Left renal pelvis (tissue), 4 donors: ENCODE data around the gene EVI5. TPM values are rescaled to one million over a fixed set of nuclear protein-coding genes. Genes with fewer than 3 reads are reported as not detected.

Source experiments
- DNase-seq, 4 donors: peaks; one replicate each; pipeline ENCODE4 v3.0.0-alpha.2; 2013; ENCODE audit warnings: low read depth in 4 of 4, low spot score in 3 of 4
- polyA plus RNA-seq, 4 donors: library from polyadenylated mRNA; unstranded; fragments of 120-200 nt; gene quantifications; one replicate each; pipeline ENCODE4 v1.2.1, GENCODE V29; 2013; ENCODE audit not compliant: insufficient read length in 4 of 4

Gene EVI5
- polyA plus RNA-seq, 4 donors = 18.1 to 24.0 (median 21.5) TPM

- DNase-seq = no peak
These were observed 296.1 kb downstream of the EVI5 start for GRCh38 chr1:92488832-92489231.

- DNase-seq = no peak
These were observed 296.5 kb downstream of the EVI5 start for GRCh38 chr1:92488416-92488815.

DNA sequence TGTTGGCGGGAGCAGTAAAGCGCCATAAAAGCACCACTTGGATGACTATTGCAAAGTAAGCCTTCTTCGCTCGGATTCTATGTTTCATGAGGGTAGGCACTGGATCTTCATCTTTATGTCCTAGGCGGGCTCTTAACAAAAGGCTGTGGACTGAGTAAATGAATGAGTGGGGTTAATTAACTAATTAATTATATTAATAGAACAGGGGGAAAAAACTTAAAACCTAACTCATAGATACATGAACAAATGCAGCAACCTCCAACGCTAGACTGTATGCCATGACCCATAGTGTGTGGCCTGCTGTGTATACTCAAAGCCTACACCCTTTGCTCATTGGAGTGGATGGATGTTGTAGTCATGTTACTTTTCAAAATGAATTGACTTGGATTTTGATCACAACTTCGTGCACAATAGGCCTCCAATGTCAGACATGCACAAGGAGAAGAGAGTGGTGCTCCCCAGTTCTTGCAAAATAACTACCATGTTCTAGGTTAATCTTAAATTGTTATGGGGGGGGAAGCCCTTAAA, 297.8 kb downstream of the EVI5 start:
- DNase-seq = no peak

GRCh38 chr1:92486251-92487077, 298.4 kb downstream of the EVI5 start, which contains the start of gene GFI1:
GFI1 (minus strand) TSS chr1:92486925; CDS start chr1:92483487, 3,438 bp downstream.
- DNase-seq = no peak

DNA sequence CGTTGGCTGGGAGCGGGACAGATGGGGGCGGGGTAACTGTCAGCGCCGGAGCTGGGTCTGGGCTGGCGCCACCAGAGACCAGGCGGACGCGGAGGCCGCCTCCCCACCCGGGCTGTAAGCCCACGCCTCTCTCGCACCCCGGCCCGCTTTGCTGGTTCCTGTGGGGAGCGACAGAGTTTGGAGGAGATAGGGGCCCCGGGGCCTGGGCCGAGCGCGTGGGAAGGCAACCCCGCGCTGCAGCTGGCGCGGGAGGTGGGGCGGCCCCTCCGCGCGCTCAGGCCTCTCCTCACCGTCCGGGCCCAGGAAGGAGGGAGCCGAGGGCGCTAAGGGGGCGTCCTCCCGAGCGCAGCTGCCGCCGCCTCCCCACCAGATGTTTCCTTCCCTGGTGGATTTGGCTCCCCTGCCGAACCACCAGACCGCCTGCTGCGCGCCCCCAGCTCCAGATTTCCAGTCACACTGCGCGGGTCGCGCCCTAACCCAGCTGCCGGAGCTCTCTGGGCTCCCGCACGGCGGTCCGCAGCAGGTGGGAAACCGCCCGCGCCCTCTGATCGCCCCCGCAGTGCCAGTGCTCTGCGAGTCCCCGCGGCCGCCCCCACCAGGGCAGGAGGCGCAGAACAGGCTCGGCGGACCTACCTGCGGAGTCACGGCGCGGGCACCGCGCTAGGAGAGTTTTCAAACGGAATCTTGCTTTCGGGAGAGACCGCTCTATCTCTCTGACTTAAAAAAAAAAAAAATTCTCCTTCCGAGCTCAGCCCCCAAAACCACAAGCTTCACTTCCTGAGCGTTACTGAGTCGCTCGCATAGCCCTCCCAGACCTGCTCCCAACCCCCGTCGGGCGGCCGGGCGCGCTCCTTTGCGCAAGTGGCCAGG, 299.3 kb downstream of the EVI5 start:
- no peak for DNase-seq

- DNase-seq = no peak
These were observed 300.2 kb downstream of the EVI5 start for GRCh38 chr1:92484472-92485380.

GRCh38 chr1:92483610-92484471, 301.1 kb downstream of the EVI5 start:
- DNase-seq = no peak

DNA sequence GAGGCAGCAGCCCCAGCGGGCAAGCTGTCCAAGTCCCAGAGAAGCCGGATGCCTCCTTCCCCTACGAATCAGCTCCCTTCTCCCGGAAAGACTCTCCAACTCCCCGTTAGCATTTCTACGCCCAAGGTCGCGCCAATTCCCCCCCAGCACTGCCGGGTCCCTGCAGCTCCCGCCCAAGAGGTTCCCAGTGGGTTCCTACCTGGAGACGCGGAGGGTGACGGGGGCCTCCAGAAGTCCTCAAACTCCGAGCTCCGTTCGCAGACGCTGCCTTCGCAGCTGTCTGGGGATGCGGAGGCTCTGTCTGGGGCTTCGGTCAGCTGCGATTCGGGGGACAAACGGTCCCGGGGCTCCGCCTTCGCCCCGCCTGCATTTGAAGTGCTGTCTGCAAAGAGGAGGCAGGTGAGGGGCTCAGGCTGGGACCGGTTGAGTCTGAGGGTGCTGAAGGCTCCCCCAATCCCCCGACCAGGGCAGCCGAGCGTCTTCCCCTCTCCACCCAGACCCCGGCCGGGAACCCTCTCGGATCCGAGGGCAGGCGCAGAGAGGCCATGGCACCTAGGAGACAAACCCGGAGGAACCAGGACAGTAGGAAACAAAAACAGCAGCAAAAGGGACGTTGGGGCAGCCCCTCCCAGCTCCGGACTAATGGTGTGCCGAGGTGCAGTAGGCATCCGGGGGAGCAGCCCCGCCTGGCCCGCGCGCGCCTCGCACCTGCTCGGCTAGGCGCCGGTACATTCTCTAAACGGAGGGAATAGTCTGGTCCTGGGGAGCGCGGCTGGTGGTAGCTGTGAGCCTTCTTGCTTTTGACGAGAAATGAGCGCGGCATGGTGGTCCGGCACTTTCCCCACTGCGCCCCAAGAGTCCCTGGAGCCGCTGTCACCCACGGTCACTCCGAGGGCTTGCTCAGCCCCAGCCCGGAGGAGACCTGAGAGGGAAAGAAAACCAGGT, 302.0 kb downstream of the EVI5 start:
- no peak for DNase-seq

DNA sequence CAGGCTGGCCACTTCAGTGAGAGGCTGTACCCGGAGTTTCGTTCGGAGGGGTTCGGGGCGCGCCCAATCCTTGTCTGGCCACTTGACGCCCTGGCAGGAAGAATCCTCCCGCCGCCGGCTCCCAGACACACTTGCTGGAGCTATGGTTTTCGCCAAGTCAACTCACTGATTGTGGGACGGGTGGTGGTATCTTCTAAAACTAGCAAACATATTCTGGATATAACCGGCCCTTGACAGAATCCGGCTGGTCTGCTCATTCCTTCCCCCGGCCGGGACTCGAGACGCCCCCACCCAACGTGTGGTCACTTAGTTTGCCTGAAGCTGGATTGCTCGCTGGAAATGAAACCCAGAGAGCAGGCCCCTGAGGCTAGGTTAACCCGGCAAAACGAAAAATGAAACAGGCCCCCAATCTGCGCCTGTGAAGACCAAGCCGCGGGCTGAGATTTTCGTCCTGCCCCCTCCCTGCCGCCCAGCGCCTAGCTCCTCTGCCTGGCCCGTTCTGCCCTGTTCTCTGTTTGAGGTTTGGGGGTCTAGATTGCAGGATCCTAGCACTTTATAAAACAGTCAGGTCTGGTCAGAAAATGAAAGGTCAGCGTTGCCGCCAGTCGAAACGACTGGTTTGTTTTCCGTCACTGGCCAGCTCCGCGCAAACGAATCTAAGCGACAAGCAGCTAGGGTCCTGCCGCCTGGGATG, 302.8 kb downstream of the EVI5 start:
- no peak for DNase-seq

DNA sequence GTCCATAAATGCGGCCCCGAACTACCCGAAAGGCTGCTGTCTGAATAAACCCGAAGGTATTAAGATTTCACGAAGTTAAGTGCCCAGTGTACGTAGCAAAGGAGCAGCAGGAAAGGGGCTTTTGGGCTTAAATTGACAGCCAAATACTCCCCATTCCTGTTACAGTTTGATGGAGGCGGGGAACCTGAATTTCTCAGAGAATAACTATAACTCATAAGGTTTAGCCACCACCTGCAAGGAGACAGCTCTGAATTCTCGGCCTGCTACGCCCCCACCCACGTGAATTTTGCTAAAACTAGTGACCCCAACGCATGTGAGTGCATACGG, 303.3 kb downstream of the EVI5 start:
- no peak for DNase-seq

DNA sequence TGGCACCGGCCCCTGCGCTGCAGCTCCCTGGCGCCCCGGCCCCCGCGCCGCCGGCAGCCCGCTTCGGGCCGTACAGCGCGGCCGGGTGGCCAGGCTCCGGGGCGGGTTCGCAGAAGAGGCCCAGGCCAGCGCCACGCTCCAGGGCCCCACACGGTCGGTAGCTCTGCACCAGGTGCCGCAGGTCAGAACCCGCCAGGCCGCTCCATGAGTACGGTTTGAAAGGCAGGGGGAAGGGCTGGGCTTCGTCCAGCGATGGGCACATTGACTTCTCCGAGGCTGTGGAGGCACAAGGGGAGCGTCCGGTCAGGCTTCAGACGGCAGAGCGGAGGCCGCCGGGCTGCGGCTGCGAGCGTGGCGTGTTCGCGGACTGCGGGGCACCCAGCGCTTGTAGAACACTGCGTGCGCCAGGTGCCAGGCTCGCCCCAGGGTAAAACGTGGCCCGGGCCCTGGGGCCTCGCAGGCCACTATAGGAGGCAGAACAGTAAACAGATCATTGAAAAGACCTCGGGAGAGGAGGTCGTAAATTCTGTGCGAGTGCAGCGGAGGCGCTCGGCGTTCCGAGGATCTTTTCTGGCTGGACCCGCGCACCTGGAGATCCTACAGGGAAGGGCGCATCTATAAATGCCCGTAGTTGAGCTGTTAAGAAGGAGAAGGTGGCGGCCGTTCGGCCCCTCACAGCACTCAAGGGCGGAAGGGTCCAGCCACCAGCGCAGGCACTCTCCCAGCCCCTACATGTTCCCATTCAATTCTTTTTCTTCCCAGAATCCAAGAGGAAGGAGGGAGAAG, 303.9 kb downstream of the EVI5 start:
- no peak for DNase-seq

DNA sequence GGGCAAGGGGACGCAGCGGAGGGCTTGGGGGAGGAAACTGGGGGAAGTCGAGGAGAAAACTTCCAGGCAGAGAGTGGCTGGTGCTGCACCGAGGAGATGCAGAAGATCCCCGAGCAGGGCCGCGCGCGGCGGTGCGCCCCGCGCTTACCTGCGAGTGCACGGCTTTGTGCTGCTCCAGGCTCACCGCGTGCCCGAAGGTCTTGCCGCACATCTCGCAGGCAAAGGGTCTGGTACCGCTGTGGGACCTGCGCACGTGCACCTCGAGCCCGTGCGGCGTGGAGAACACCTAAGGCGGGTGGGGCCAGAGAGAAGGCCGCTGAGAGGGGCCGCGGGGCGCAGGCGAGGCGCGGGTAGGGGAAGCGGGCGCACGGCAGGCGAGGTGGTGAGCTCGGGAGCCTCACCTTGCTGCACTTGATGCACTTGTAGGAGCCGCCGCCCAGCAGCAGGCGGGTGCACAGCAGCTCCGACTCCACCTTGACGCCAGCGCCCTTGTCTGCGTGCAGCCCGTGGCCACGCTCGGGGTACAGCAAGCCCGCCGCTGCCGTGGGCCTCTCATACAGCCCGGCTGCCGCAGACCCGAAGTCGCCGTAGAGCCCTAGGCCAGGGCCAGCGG, 304.6 kb downstream of the EVI5 start:
- no peak for DNase-seq

DNA sequence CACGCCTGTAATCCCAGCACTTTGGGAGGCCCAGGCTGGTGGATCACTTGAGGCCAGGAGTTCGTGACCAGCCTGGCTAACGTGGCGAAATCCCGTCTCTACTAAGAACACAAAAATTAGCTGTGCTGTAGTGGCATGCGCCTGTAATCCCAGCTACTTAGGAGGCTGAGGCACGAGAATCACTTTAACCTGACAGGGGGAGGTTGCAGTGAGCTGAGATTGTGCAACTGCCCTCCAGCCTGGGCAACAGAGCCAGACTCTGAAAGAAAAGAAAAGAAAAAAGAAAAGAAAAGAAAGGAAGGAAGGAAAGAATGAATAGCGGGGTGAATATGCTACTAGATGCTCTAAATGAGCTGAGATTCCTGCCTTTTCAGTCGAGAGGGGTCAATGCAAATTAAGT, 305.3 kb downstream of the EVI5 start:
- DNase-seq = no peak

GRCh38 chr1:92478393-92478792, 306.5 kb downstream of the EVI5 start:
- DNase-seq = no peak

GRCh38 chr1:92476071-92476631, 308.8 kb downstream of the EVI5 start:
- no peak for DNase-seq

DNA sequence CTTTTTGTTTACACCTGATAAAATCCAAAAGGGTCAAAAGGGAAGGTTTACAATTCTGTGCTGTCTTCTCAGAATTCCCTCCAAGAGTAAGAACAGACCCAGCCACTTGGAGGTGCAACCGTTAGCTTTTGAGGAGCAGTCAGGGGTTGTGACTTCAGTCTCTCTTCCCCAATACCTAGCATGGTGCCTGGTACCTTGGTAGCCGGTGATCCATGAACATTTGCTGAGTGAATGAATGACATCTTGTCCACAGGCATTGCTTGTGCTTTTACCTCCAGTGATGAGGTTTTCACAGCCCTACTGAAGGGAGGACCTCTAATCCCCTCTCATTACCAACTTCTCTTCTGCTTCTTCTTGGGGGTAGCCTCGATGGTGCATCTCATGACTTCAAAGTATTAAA, 309.9 kb downstream of the EVI5 start:
- DNase-seq = no peak
